ENCODE measurements around the gene OPN5.

DNA sequence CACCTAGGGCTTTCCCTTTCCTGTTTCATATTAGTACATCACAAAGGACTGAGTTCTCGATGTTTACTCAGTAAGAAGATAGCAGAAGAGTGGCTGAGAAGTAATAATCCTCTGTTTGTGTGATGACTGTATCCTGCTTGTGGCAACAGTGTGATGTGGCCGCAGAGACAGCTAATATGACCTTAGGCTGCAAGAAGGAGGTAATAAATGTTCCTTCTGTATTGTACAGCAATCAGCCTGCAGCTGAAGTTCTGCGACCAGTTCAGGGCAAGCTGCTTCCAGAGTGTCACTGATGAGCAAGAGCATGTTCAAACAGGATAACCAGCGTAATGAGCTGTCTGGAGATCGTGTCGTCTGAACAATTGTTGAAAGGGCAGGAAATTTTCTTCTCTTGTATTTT, 70.9 kb downstream of the OPN5 start:
- TF ChIP-seq CTCF (conservative IDR thresholded peaks at IDR 0.05; ENCODE audit: low read length) (no peak), EZH2phosphoT487 (IDR thresholded peaks at IDR 0.05; ENCODE audit: borderline replicate concordance) (no peak)

Data from Loucy (cell line).